ACHN (cell line): ENCODE measurements around the gene TRAK1.
A peak's percentile ranks its signal among the peaks of the same experiment; 100 is the strongest.

Experiments
- DNase-seq: peaks from one replicate; pipeline ENCODE4 v3.0.0-alpha.2; 2015
- in situ Hi-C: cut with HindIII; loops from 2 replicates; pipeline ENCODE4 v1.10.0; 2017; ENCODE audit warnings: low sequenced_read_pairs, low pct_ligation_motif_present, low pct_unique_long_range_greater_than_20kb

The TRAK1 gene

GRCh38 chr3:42143440-42143839, 52.3 kb downstream of the TRAK1 start:
- DNase-seq, result no peak
- in situ Hi-C loops, result no loop called here

GRCh38 chr3:42144209-42144608, 53.1 kb downstream of the TRAK1 start:
- DNase-seq, result no peak
- in situ Hi-C loops, result no loop called here

- in situ Hi-C loops, result no loop called here
- DNase-seq, result no peak
These were observed 57.1 kb downstream of the TRAK1 start for GRCh38 chr3:42148086-42148848.

- peak; percentile 46 for DNase-seq
- in situ Hi-C loops, result no loop called here
These were observed 57.9 kb downstream of the TRAK1 start for GRCh38 chr3:42148982-42149432.

- in situ Hi-C loops, result no loop called here
- no peak for DNase-seq
These were observed 58.4 kb downstream of the TRAK1 start for GRCh38 chr3:42149532-42149931.

GRCh38 chr3:42149975-42150374, 58.8 kb downstream of the TRAK1 start:
- in situ Hi-C loops, result no loop called here
- DNase-seq, result no peak

GRCh38 chr3:42151596-42152168, 60.5 kb downstream of the TRAK1 start:
- in situ Hi-C loops, result no loop called here
- DNase-seq, result no peak

GRCh38 chr3:42152193-42152592, 61.0 kb downstream of the TRAK1 start:
- no peak for DNase-seq
- in situ Hi-C loops, result no loop called here

- in situ Hi-C loops, result no loop called here
- no peak for DNase-seq
These were observed 61.9 kb downstream of the TRAK1 start for GRCh38 chr3:42153039-42153438.

GRCh38 chr3:42157540-42158538, 66.7 kb downstream of the TRAK1 start:
- in situ Hi-C loops, result no loop called here

GRCh38 chr3:42159147-42159546, 68.0 kb downstream of the TRAK1 start:
- in situ Hi-C loops, result no loop called here

More at GRCh38 chr3:42157540-42158538, 66.7 kb downstream of the TRAK1 start:
- no peak for DNase-seq

GRCh38 chr3:42159706-42160472, 68.7 kb downstream of the TRAK1 start:
- no peak for DNase-seq
- in situ Hi-C loops, result no loop called here

More at GRCh38 chr3:42159147-42159546, 68.0 kb downstream of the TRAK1 start:
- DNase-seq, result no peak

GRCh38 chr3:42161050-42161935, 70.1 kb downstream of the TRAK1 start:
- no peak for DNase-seq
- in situ Hi-C loops, result no loop called here

- DNase-seq, result no peak
- in situ Hi-C loops, result no loop called here
These were observed 71.3 kb downstream of the TRAK1 start for GRCh38 chr3:42162462-42162861.

GRCh38 chr3:42163622-42164244, 72.6 kb downstream of the TRAK1 start:
- in situ Hi-C loops, result no loop called here
- no peak for DNase-seq

GRCh38 chr3:42164656-42165055, 73.5 kb downstream of the TRAK1 start:
- no peak for DNase-seq
- in situ Hi-C loops, result no loop called here

- no peak for DNase-seq
- in situ Hi-C loops, result no loop called here
These were observed 74.1 kb downstream of the TRAK1 start for GRCh38 chr3:42165211-42165610.
